ENCODE results near the gene IGF2R.

DNA sequence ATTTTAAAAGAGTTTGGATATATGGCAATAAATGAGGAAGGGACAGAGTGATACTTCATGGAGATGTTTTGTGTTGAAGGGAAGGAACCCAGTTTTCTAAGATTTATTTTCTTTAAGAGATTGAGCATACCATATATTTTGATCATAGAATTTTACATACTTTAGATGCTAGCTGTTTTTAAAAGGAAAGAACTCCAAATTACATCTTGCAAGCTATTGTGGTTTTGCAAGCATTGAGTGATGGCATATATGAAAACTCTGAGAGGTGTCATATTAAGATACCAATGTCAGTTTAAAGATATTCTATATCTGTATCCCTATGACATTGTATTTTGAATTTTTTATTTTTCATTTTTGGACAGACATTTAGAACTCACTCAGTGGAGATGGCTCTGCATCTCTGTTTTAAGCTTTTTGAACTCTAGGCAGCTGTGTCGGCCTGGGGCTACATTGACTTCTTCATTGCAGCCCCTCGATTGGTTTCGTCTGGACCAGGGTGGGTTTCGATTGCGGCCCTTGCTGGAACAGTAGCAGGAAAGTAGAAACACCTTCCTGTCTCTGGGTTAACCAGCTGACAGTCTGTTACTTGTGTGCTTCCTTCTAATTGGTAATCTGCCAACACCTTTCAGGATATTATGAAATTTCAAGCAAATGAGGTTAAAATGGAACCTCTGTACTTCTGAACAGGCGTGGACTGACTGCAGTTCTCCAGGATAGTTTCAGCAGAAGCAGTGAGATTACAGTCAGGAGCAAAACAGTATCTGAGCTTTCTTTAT lies 14.0 kb downstream of the IGF2R start:
- TF ChIP-seq POLR2A (IDR thresholded peaks at IDR 0.05; ENCODE audit: low read depth, low read length): no peak
- no peak for TF ChIP-seq POLR2AphosphoS5 (IDR thresholded peaks at IDR 0.05; ENCODE audit: low read depth, low read length)

All from GM12892 (cell line).